ENCODE results near the gene ARHGEF7. TPM values are rescaled to one million over a fixed set of nuclear protein-coding genes. Genes with fewer than 3 reads are reported as not detected.

Gene ARHGEF7
- total RNA-seq, 2 experiments from 2014 or later: 39.5 to 51.3 TPM

DNA sequence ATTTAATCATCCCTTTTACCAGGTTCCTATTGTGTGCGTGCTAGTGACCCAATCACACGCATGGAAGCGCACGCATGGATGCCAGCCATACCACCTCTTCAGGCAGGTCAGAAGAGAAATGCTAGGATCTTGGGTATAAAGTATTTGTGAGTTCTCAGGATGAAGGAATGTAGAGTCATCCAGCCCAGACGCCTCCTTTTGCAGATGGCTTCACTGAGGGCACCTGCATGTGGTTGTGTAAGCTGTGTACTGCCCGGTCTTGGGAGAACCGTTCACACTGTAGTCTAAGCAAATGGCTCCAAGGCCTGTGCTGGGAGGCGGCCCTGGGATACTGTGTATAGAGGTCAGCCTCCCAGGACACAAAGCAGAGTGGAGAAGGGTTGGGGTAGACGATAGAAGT, 7.5 kb downstream of the ARHGEF7 start:
- POLR2A ChIA-PET: no interaction called here
- no peak for DNase-seq (ENCODE audit: low spot score)
- Histone ChIP-seq H3K36me3 (ENCODE audit: insufficient read depth, low read length) (no peaks in the 10 kb centered on the region), H3K79me2 (ENCODE audit: insufficient read depth, low read depth, low read length) (no peaks in the 10 kb centered on the region), H2AFZ (ENCODE audit: low read length) (no peak overlapping the region), H3K9me2 (ENCODE audit: insufficient read depth, low read length) (no peaks in the 10 kb centered on the region), H3K9me3 (ENCODE audit: low read length) (no peaks in the 10 kb centered on the region), H3K27ac (ENCODE audit: low read depth, low read length, poor library complexity, severe bottlenecking) (no peak overlapping the region), H4K20me1 (ENCODE audit: insufficient read depth, low read length) (no peaks in the 10 kb centered on the region), H3K4me1 (ENCODE audit: insufficient read depth, low read length, poor library complexity, severe bottlenecking) (no peaks in the 10 kb centered on the region), H3K4me2 (ENCODE audit: low read length) (no peak overlapping the region), H3K4me3 (ENCODE audit: low read depth, low read length, poor library complexity, severe bottlenecking) (no peak overlapping the region)
- no TSS peak for BruUV-seq (replicated peaks)
- CTCF ChIA-PET (ENCODE audit: unreplicated experiment): no interaction called here
- intact Hi-C loops (cut with micrococcal nuclease; ENCODE audit: unreplicated experiment): no loop called here
- TF ChIP-seq, protein P1, sequence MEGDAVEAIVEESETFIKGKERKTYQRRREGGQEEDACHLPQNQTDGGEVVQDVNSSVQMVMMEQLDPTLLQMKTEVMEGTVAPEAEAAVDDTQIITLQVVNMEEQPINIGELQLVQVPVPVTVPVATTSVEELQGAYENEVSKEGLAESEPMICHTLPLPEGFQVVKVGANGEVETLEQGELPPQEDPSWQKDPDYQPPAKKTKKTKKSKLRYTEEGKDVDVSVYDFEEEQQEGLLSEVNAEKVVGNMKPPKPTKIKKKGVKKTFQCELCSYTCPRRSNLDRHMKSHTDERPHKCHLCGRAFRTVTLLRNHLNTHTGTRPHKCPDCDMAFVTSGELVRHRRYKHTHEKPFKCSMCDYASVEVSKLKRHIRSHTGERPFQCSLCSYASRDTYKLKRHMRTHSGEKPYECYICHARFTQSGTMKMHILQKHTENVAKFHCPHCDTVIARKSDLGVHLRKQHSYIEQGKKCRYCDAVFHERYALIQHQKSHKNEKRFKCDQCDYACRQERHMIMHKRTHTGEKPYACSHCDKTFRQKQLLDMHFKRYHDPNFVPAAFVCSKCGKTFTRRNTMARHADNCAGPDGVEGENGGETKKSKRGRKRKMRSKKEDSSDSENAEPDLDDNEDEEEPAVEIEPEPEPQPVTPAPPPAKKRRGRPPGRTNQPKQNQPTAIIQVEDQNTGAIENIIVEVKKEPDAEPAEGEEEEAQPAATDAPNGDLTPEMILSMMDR (conservative IDR thresholded peaks at IDR 0.05; ENCODE audit: low read length): no peak
- no peak for TF ChIP-seq EZH2phosphoT487 (IDR thresholded peaks at IDR 0.05; ENCODE audit: borderline replicate concordance, low read depth, low read length)

DNA sequence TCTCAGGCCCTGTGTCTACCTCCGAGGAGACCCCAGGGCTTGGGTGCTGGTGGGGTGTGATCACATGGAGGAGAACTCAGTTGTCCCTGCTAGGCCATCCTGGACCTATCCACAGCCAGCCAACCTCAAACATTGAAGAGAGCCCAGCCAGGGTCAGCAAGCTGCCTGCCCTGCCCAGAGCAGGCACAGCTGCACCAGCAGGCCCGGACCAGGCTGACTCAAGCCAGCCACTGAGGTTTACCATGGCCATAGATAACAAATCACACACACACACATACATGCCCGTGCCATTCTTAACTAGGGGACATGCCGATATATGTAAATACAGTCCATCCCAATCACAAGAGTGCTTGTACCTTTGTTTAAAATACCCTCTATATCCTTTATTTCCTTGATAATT, 8.1 kb downstream of the ARHGEF7 start:
- Histone ChIP-seq H3K36me3 (ENCODE audit: insufficient read depth, low read length) (no peaks in the 10 kb centered on the region), H3K4me3 (ENCODE audit: low read depth, low read length, poor library complexity, severe bottlenecking) (no peak overlapping the region), H2AFZ (ENCODE audit: low read length) (no peak overlapping the region), H3K4me2 (ENCODE audit: low read length) (no peak overlapping the region), H3K9me3 (ENCODE audit: low read length) (no peaks in the 10 kb centered on the region), H3K79me2 (ENCODE audit: insufficient read depth, low read depth, low read length) (no peaks in the 10 kb centered on the region), H3K4me1 (ENCODE audit: insufficient read depth, low read length, poor library complexity, severe bottlenecking) (no peaks in the 10 kb centered on the region), H3K9me2 (ENCODE audit: insufficient read depth, low read length) (no peaks in the 10 kb centered on the region), H3K27ac (ENCODE audit: low read depth, low read length, poor library complexity, severe bottlenecking) (no peak overlapping the region), H4K20me1 (ENCODE audit: insufficient read depth, low read length) (no peaks in the 10 kb centered on the region)
- ChIA-PET POLR2A (no interaction called here), CTCF (ENCODE audit: unreplicated experiment) (no interaction called here)
- TF ChIP-seq, protein P1 (conservative IDR thresholded peaks at IDR 0.05; ENCODE audit: low read length): no peak
- TF ChIP-seq EZH2phosphoT487 (IDR thresholded peaks at IDR 0.05; ENCODE audit: borderline replicate concordance, low read depth, low read length): no peak
- DNase-seq (ENCODE audit: low spot score): no peak
- intact Hi-C loops (cut with micrococcal nuclease; ENCODE audit: unreplicated experiment): no loop called here
- BruUV-seq (replicated peaks): no TSS peak

- CTCF ChIA-PET (ENCODE audit: unreplicated experiment): no interaction called here
- TF ChIP-seq, protein P1 (conservative IDR thresholded peaks at IDR 0.05; ENCODE audit: low read length): no peak
- no peak for TF ChIP-seq EZH2phosphoT487 (IDR thresholded peaks at IDR 0.05; ENCODE audit: borderline replicate concordance, low read depth, low read length)
Measured at GRCh38 chr13:111123649-111124048, 8.5 kb downstream of the ARHGEF7 start.

More at GRCh38 chr13:111123649-111124048, 8.5 kb downstream of the ARHGEF7 start:
- Histone ChIP-seq H3K36me3 (ENCODE audit: insufficient read depth, low read length) (no peaks in the 10 kb centered on the region), H3K4me3 (ENCODE audit: low read depth, low read length, poor library complexity, severe bottlenecking) (no peak overlapping the region), H3K27ac (ENCODE audit: low read depth, low read length, poor library complexity, severe bottlenecking) (no peak overlapping the region), H3K9me2 (ENCODE audit: insufficient read depth, low read length) (no peaks in the 10 kb centered on the region), H3K4me1 (ENCODE audit: insufficient read depth, low read length, poor library complexity, severe bottlenecking) (no peaks in the 10 kb centered on the region), H3K9me3 (ENCODE audit: low read length) (no peaks in the 10 kb centered on the region), H3K4me2 (ENCODE audit: low read length) (no peak overlapping the region), H4K20me1 (ENCODE audit: insufficient read depth, low read length) (no peaks in the 10 kb centered on the region), H3K79me2 (ENCODE audit: insufficient read depth, low read depth, low read length) (no peaks in the 10 kb centered on the region), H2AFZ (ENCODE audit: low read length) (no peak overlapping the region)
- no peak for DNase-seq (ENCODE audit: low spot score)
- intact Hi-C loops (cut with micrococcal nuclease; ENCODE audit: unreplicated experiment): no loop called here
- no TSS peak for BruUV-seq (replicated peaks)
- POLR2A ChIA-PET: no interaction called here
